ENCODE results near the gene NSUN7.

- TF ChIP-seq CTCF (conservative IDR thresholded peaks at IDR 0.05; ENCODE audit: low read depth, low read length) (no peak), EZH2 (IDR thresholded peaks at IDR 0.05; ENCODE audit: low read length, unreplicated experiment) (no peak)
Observed at GRCh38 chr4:40825014-40825838, 75.5 kb downstream of the NSUN7 start.

Measured in PC-3 (cell line).